ENCODE measurements around the gene MED25. TPM values are rescaled to one million over a fixed set of nuclear protein-coding genes. Genes with fewer than 3 reads are reported as not detected.

Gene MED25
- total and polyA plus RNA-seq, 9 of the 15 experiments (the other 6 are each of a cell fraction or from before 2014, with no cell fraction given) = 4.1 to 93.9 (median 19.3) TPM

- TF ChIP-seq, protein P1, sequence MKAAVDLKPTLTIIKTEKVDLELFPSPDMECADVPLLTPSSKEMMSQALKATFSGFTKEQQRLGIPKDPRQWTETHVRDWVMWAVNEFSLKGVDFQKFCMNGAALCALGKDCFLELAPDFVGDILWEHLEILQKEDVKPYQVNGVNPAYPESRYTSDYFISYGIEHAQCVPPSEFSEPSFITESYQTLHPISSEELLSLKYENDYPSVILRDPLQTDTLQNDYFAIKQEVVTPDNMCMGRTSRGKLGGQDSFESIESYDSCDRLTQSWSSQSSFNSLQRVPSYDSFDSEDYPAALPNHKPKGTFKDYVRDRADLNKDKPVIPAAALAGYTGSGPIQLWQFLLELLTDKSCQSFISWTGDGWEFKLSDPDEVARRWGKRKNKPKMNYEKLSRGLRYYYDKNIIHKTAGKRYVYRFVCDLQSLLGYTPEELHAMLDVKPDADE (conservative IDR thresholded peaks at IDR 0.05; ENCODE audit: control insufficient read depth, low read depth, low read length) = peak; percentile 54; the same call in 1 of the 2 replicates
- no peak for TF ChIP-seq KLF16 (IDR thresholded peaks at IDR 0.05)
- no peak for TF ChIP-seq DMBX1 (CRISPR knock-in tag; IDR thresholded peaks at IDR 0.05; ENCODE audit: borderline replicate concordance)
- TF ChIP-seq GABPA (tag; conservative IDR thresholded peaks at IDR 0.05; ENCODE audit: low read depth) = peak; percentile 40
- TF ChIP-seq CHD1 (IDR thresholded peaks at IDR 0.05; ENCODE audit: low read length) = peak; percentile 52
- TF ChIP-seq, protein P2, sequence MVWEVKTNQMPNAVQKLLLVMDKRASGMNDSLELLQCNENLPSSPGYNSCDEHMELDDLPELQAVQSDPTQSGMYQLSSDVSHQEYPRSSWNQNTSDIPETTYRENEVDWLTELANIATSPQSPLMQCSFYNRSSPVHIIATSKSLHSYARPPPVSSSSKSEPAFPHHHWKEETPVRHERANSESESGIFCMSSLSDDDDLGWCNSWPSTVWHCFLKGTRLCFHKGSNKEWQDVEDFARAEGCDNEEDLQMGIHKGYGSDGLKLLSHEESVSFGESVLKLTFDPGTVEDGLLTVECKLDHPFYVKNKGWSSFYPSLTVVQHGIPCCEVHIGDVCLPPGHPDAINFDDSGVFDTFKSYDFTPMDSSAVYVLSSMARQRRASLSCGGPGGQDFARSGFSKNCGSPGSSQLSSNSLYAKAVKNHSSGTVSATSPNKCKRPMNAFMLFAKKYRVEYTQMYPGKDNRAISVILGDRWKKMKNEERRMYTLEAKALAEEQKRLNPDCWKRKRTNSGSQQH (CRISPR knock-in tag; IDR thresholded peaks at IDR 0.05) = no peak
- TF ChIP-seq CSDE1 (IDR thresholded peaks at IDR 0.05) = no peak
- 0 out of 2 replicates have a peak, but pooled peaks have one; percentile 52 for TF ChIP-seq ETV5 (CRISPR knock-in tag; IDR thresholded peaks at IDR 0.05; ENCODE audit: low read depth)
- no peak for TF ChIP-seq ARID2 (IDR thresholded peaks at IDR 0.05)
- TF ChIP-seq ZNF134 (CRISPR knock-in tag; conservative IDR thresholded peaks at IDR 0.05) = no peak
- no peak for TF ChIP-seq FOXA3 (CRISPR knock-in tag; conservative IDR thresholded peaks at IDR 0.05 in 1 of 2, IDR thresholded peaks at IDR 0.05 in 1 of 2)
- TF ChIP-seq MAZ (CRISPR knock-in tag; conservative IDR thresholded peaks at IDR 0.05 in 1 of 2, IDR thresholded peaks at IDR 0.05 in 1 of 2) = no peak; a peak in 2 of 4 replicates
- no peak for TF ChIP-seq SNRNP70 (optimal IDR thresholded peaks at IDR 0.05; ENCODE audit: low read depth, low read length)
- no peak for TF ChIP-seq GATA2 (CRISPR knock-in tag; IDR thresholded peaks at IDR 0.05)
- peak; percentile 99 for TF ChIP-seq CC2D1A (IDR thresholded peaks at IDR 0.05)
- no peak for TF ChIP-seq PTTG1 (tag; IDR thresholded peaks at IDR 0.05; ENCODE audit: low read depth)
- TF ChIP-seq, protein P3, sequence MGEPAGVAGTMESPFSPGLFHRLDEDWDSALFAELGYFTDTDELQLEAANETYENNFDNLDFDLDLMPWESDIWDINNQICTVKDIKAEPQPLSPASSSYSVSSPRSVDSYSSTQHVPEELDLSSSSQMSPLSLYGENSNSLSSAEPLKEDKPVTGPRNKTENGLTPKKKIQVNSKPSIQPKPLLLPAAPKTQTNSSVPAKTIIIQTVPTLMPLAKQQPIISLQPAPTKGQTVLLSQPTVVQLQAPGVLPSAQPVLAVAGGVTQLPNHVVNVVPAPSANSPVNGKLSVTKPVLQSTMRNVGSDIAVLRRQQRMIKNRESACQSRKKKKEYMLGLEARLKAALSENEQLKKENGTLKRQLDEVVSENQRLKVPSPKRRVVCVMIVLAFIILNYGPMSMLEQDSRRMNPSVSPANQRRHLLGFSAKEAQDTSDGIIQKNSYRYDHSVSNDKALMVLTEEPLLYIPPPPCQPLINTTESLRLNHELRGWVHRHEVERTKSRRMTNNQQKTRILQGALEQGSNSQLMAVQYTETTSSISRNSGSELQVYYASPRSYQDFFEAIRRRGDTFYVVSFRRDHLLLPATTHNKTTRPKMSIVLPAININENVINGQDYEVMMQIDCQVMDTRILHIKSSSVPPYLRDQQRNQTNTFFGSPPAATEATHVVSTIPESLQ (CRISPR knock-in tag; IDR thresholded peaks at IDR 0.05) = no peak
- TF ChIP-seq MXD1 (CRISPR knock-in tag; IDR thresholded peaks at IDR 0.05; ENCODE audit: borderline replicate concordance, poor library complexity, severe bottlenecking) = no peak
- no peak for TF ChIP-seq PREB (CRISPR knock-in tag; IDR thresholded peaks at IDR 0.05)
- no peak for TF ChIP-seq EZH2 (IDR thresholded peaks at IDR 0.05; ENCODE audit: borderline replicate concordance, low read depth, low read length)
Observed at GRCh38 chr19:49869484-49870308, 51.6 kb downstream of the MED25 start (continued).

All from K562 (cell line).